NCI-H1048 (cell line): ENCODE results near the gene SLC35B4.

Experiments
- DNase-seq: peaks from one replicate; lab custom pipeline; 2025; lab: John Stamatoyannopoulos, UW

Gene SLC35B4

GRCh38 chr7:134290286-134290685 is 26.4 kb downstream of the SLC35B4 start:
- no peak for DNase-seq

DNA sequence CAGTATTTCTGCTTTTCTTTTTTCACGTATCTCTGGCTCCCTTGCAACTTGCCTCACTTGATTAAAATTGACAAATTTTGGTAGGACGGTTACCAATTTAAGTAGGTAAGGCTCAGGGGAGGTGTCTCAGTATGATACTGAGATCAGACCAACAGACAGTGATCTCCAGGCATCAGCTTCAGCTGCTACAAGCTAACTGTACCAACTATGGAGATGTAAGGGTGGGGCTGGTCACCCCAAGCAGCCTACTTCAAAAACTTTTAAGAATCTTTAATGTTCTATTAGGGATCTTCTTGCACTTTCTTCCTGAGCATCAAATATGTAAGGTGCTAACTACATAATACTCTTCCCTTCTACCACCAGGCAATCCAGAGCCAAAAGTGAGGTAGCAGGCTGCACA is 26.9 kb downstream of the SLC35B4 start:
- DNase-seq, result no peak

DNA sequence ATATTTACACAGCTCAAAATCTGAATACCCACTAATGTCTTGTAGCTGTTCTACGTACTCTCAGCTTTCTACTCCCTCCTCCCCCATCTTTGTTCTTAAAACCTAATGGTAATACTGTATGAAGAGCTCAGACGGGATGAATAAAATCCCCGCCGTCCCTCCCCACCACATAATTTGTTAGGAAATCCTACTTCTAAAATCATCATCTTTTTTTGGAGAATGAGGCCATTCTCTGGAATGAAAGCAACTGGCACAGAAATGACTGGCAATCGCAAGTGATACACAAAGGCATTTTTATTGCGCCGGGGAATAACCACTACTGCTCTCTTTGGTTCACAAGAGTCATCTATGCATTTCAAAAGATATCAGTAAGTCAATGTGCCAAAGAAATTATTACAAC is 27.3 kb downstream of the SLC35B4 start:
- DNase-seq, result no peak

GRCh38 chr7:134287916-134288659 is 28.6 kb downstream of the SLC35B4 start:
- DNase-seq, result no peak

DNA sequence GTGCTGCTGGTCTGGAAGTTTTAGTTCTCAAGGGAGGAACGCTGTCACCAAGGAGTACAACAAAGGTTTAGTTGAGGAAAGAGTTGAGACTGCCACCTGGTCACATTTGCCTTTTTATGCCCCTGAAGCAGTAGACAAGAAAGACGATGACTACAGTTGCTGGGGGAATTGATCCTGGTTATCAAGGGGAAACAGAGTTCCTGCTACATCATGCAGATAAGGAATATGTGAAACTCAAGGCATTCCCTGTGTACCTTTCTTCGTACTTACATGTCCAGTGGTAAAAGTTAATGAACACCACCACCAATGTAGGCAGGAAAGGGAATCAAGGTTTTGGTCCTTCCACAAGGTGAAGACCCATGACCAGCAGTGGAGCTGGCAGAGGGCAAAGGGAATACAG is 31.8 kb downstream of the SLC35B4 start:
- no peak for DNase-seq

DNA sequence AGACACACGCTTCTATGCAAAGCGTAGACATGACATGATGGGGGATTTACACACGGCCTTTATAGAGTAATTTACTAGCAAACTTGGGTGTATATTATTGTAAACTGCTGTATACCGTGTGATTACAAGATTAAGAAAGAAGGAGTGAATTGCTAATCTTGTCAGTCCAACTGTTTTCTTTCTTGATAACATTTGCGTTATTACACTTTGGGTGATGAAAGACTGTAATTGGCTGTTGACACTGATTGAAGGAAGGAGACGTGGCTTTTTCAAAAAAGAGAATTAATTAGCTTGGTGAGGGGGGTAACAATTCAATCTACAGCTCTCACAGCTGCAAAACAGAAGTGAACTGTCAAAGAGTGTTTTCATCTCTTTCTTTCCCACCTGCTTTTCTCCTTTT is 32.7 kb downstream of the SLC35B4 start:
- no peak for DNase-seq

- no peak for DNase-seq
Observed at GRCh38 chr7:134280508-134280907, 36.2 kb downstream of the SLC35B4 start.

GRCh38 chr7:134279898-134280297 is 36.8 kb downstream of the SLC35B4 start:
- DNase-seq, result no peak

- no peak for DNase-seq
Observed at GRCh38 chr7:134279336-134279735, 37.4 kb downstream of the SLC35B4 start.

DNA sequence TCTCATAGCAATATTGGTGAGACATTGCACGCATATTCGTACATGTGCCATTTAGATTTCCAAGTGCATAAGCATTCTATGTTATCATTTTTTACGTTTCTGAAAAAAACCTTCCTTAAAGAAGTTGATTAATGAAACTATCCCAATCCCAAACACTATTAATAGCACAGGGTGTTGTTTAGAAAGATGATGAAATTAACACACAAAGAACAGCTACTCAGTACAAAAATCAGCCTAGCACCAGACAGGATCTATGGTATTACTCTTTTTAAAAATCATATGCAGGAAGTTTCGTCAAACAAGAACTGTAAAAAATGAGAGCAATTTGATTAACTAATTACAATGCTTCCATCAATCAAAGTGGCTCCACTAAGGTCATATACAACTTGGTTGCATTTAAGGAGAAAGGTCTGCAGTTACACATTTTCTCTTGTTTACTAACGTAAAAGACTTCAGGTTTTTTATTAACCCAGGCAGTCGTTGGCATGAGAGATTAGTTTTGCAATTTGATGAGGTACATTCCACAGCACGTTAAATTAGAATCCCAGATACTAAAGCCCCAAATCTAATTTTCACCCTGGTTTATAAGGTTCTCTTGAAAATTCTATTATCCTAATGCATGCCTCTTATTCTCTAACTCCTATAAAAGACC is 38.1 kb downstream of the SLC35B4 start:
- DNase-seq, result no peak

GRCh38 chr7:134276951-134277350 is 39.8 kb downstream of the SLC35B4 start:
- no peak for DNase-seq

DNA sequence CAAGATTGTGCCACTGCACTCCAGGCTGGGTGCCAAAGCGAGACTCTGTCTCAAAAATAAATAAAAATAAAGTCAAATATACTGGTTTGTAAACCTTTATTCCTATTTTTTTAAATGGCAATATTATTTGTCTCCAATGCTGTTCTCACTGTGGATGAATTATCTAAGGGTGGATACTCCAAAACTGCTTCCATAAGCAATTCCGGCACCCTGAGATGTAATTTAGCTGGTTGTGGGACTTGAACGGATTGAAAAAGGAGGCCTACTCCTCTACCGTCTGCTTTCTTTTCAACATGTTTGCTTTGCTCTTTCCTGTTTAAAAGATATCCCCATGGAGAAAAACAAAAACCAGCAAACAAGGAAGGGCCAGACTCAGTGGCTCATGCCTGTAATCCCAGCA is 54.4 kb downstream of the SLC35B4 start:
- DNase-seq, result no peak

DNA sequence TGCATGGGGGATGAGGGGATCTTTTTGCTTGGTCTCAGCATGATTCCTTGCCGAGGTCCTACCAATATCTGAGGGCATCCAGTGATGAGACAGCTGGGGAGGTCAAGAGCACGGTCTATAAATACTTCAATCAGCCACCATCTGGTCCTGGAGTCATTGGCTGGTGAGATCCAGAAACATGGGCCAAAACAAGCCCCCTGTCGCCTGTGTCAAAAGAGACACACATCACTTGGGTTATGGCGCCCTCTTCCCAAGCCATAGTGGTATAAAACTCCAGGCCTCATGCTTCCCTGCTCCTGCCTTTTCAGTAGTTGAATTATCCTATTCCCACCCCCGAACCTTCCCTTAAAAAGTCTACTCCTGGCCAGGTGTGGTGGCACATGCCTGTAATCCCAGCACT is 60.9 kb downstream of the SLC35B4 start:
- DNase-seq, result no peak

DNA sequence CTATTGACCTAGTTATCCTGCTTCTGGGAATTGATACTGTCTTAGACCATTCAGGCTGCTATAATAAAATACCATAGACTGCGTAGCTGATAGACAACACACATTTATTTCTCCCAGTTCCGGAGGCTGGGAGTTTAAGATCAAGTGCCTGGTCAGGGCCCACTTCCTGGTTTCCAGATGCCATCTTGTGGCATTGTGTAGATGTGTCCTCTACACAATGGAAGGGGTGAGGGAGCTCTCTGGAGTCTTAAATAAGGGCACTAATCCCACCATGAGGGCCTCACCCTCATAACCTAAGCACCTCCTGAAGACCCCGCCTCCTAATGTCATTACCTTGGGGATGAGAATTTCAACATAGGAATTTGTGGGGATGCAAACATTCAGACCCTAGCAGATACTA is 62.4 kb downstream of the SLC35B4 start:
- DNase-seq, result no peak

DNA sequence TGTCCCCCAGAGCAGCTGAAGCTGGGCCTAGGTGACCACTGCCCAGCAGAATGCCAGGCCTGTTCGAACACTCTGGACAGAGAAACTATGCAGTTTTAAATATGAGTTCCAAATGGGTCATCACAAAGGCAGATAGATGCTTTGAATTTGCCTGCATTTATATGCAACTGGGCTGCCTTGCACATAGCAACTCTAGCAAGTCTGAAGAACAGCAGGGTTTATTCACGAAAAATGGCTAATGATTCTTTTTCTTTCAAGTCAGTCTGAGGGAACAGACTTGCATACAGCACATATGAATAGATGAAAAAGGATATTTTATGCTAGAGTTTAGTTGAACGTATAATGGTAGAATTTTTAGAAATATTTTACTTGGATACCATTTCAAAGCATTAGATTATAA is 68.5 kb downstream of the SLC35B4 start:
- DNase-seq, result no peak

GRCh38 chr7:134246761-134247160 is 70.0 kb downstream of the SLC35B4 start:
- no peak for DNase-seq

GRCh38 chr7:134246347-134246746 is 70.4 kb downstream of the SLC35B4 start:
- no peak for DNase-seq

GRCh38 chr7:134245253-134245652 is 71.5 kb downstream of the SLC35B4 start:
- no peak for DNase-seq
